SK-N-SH (cell line): Measurements from ENCODE around the gene CRYGD. TPM values are rescaled to one million over a fixed set of nuclear protein-coding genes. Genes with fewer than 3 reads are reported as not detected.
"Not testable (repeated sequence)": the region's sequence is repeated elsewhere in the genome, so short reads cannot be mapped to it uniquely, and the experiment has no call there.

ENCODE experiments used
- CTCF ChIA-PET: fragments of 300-600, 350-600 bp; formaldehyde crosslinking; extraction: SDS; loops from one replicate; lab custom pipeline; 2021; lab: Yijun Ruan, JAX
- POLR2A ChIA-PET: fragments of 350-600 bp; sonication (Branson Sonifier 250); formaldehyde crosslinking; extraction: SDS; loops from one replicate; lab custom pipeline; 2020; ENCODE audit warnings: antibody characterized with exemption, inconsistent platforms; lab: Yijun Ruan, JAX
- DNase-seq: peaks from one replicate; pipeline ENCODE4 v3.0.0; 2012
- H2AFZ ChIP-seq: fragments of 200-600 bp; sonication (generic); 2 replicates; pipeline ENCODE4 v1.8.1; 2016; ENCODE audit warnings: antibody characterized with exemption, mild to moderate bottlenecking, low read depth
- H3F3A ChIP-seq: fragments of 200-600 bp; sonication (generic); replicated peaks from 2 replicates; pipeline ENCODE3; 2016; ENCODE audit warnings: antibody characterized with exemption, mild to moderate bottlenecking; ENCODE audit not compliant: insufficient read depth
- H3K27ac ChIP-seq, 2 experiments: fragments of 200-500 bp in 1 of 2; fragments of 200-600 bp in 1 of 2; sonication (Bioruptor generic) in 1 of 2; sonication (generic), shearing (Covaris generic) in 1 of 2; 2 replicates each; pipeline versions ENCODE4 v1.5.1 to v1.6.1; 2014 to 2016; ENCODE audit warnings: low read depth in 2 of 2, inconsistent platforms in 1 of 2, low read length in 1 of 2, mild to moderate bottlenecking in 1 of 2, mixed read lengths in 1 of 2
- H3K27me3 ChIP-seq: fragments of 200-600 bp; sonication (generic), shearing (Covaris generic); 2 replicates; pipeline ENCODE4 v1.6.1; 2016; ENCODE audit warnings: mixed run types; ENCODE audit not compliant: insufficient read depth
- H3K36me3 ChIP-seq, 2 experiments: fragments of 200-500 bp in 1 of 2; fragments of 200-600 bp in 1 of 2; sonication (Bioruptor generic) in 1 of 2; sonication (generic) in 1 of 2; replicated peaks in 1 of 2; 2 replicates each; pipeline versions ENCODE3 to v1.5.1; 2014 to 2016; ENCODE audit warnings: low read length in 1 of 2, mild to moderate bottlenecking in 1 of 2; ENCODE audit not compliant: insufficient read depth in 2 of 2, control insufficient read depth in 1 of 2
- H3K4me1 ChIP-seq, 2 experiments: fragments of 200-500 bp in 1 of 2; fragments of 200-600 bp in 1 of 2; sonication (Bioruptor generic) in 1 of 2; sonication (generic), shearing (Covaris generic) in 1 of 2; 2 replicates each; pipeline versions ENCODE4 v1.5.1 to v1.6.1; 2014 to 2016; ENCODE audit warnings: low read depth in 1 of 2, low read length in 1 of 2, mixed run types in 1 of 2; ENCODE audit not compliant: insufficient read depth in 2 of 2, control insufficient read depth in 1 of 2
- H3K4me2 ChIP-seq: fragments of 200-600 bp; sonication (generic), shearing (Covaris generic); 2 replicates; pipeline ENCODE4 v1.6.1; 2017; ENCODE audit warnings: mixed run types
- H3K4me3 ChIP-seq, 2 experiments: fragments of 200-500 bp in 1 of 2; fragments of 200-600 bp in 1 of 2; sonication (Bioruptor generic) in 1 of 2; sonication (generic), shearing (Covaris generic) in 1 of 2; 2 replicates each; pipeline versions ENCODE4 v1.5.1 to v1.8.1; 2014 to 2016; ENCODE audit warnings: low read depth in 2 of 2, inconsistent platforms in 1 of 2, low read length in 1 of 2, mild to moderate bottlenecking in 1 of 2, mixed read lengths in 1 of 2, moderate library complexity in 1 of 2
- H3K79me2 ChIP-seq: fragments of 200-600 bp; sonication (generic); 2 replicates; pipeline ENCODE4 v1.8.1; 2017; ENCODE audit warnings: mild to moderate bottlenecking; ENCODE audit not compliant: insufficient read depth
- H3K9ac ChIP-seq: fragments of 200-600 bp; sonication (generic); 2 replicates; pipeline ENCODE4 v1.6.1; 2017; ENCODE audit warnings: mixed run types
- H3K9me2 ChIP-seq: fragments of 200-600 bp; sonication (generic); 2 replicates; pipeline ENCODE4 v1.6.1; 2017; ENCODE audit warnings: mixed run types
- H3K9me3 ChIP-seq: fragments of 200-600 bp; sonication (generic); 2 replicates; pipeline ENCODE4 v1.6.1; 2017; ENCODE audit warnings: mixed run types, mild to moderate bottlenecking, moderate library complexity
- H4K20me1 ChIP-seq: fragments of 200-600 bp; sonication (generic); 2 replicates; pipeline ENCODE4 v1.6.1; 2017; ENCODE audit warnings: mild to moderate bottlenecking, mixed run types; ENCODE audit not compliant: insufficient read depth
- EP300 ChIP-seq, 2 experiments: IDR thresholded peaks; 2 replicates each; pipeline versions ENCODE4 v1.4.0 to v1.6.1; 2012; ENCODE audit warnings: borderline replicate concordance in 1 of 2, low read depth in 1 of 2, low read length in 1 of 2
- EZH2phosphoT487 ChIP-seq: fragments of 200-600 bp; sonication (generic); IDR thresholded peaks from 2 replicates; pipeline ENCODE4 v1.6.1; 2017; ENCODE audit warnings: low read depth, mixed run types, mild to moderate bottlenecking, antibody characterized with exemption, moderate library complexity, borderline replicate concordance
- FOSL2 ChIP-seq: IDR thresholded peaks from 2 replicates; pipeline ENCODE4 v1.4.0; 2012; ENCODE audit warnings: low read depth, mild to moderate bottlenecking, moderate library complexity, borderline replicate concordance
- FOXJ3 ChIP-seq: sonication (generic); formaldehyde crosslinking; IDR thresholded peaks from 2 replicates; pipeline ENCODE4 v1.5.1; 2020; ENCODE audit warnings: mild to moderate bottlenecking, missing genetic modification reagents
- FOXM1 ChIP-seq: IDR thresholded peaks from 2 replicates; pipeline ENCODE4 v1.4.0; 2012; ENCODE audit warnings: low read depth, mild to moderate bottlenecking
- GABPA ChIP-seq: IDR thresholded peaks from 2 replicates; pipeline ENCODE4 v1.4.0; 2012; ENCODE audit warnings: low read depth, mild to moderate bottlenecking
- GATA2 ChIP-seq: sonication (generic); formaldehyde crosslinking; IDR thresholded peaks from 2 replicates; pipeline ENCODE4 v1.5.0; 2020; ENCODE audit warnings: mild to moderate bottlenecking, missing genetic modification reagents
- JUND ChIP-seq: IDR thresholded peaks from 2 replicates; pipeline ENCODE4 v1.4.0; 2012
- NFIC ChIP-seq: IDR thresholded peaks from 2 replicates; pipeline ENCODE4 v1.4.0; 2012; ENCODE audit warnings: borderline replicate concordance
- RCOR1 ChIP-seq: fragments of 150-350 bp; IDR thresholded peaks from 2 replicates; pipeline ENCODE4 v1.6.1; 2017; ENCODE audit warnings: antibody characterized with exemption, low read length
- REST ChIP-seq: IDR thresholded peaks from 2 replicates; pipeline ENCODE4 v1.6.1; 2012; ENCODE audit warnings: mild to moderate bottlenecking, low read depth, low read length, moderate library complexity
- SMC3 ChIP-seq: IDR thresholded peaks from 2 replicates; pipeline ENCODE4 v1.6.1; 2012; ENCODE audit warnings: low read depth, low read length, improper control_type of control experiment
- TEAD4 ChIP-seq: IDR thresholded peaks from 2 replicates; pipeline ENCODE4 v1.4.0; 2012; ENCODE audit warnings: mild to moderate bottlenecking, borderline replicate concordance; ENCODE audit not compliant: insufficient read depth
- YY1 ChIP-seq: IDR thresholded peaks from 2 replicates; pipeline ENCODE4 v1.4.0; 2012; ENCODE audit warnings: low read depth, mild to moderate bottlenecking
- WGBS: methylation state at CpG from one replicate; pipeline ENCODE4 v1.1.6; 2017; ENCODE audit warnings: low lambda C conversion rate; 5-methylcytosine and 5-hydroxymethylcytosine counted together
- polyA plus RNA-seq, 3 experiments: library from polyadenylated mRNA; depleted of rRNA; stranded (reverse); fragments of >200 nt; gene quantifications; 2 replicates each; pipeline ENCODE4 v1.2.3, GENCODE V29; 2012
- TF ChIP-seq, protein P1 (sequence below): fragments of 200-600 bp; sonication (generic); IDR thresholded peaks from 2 replicates; pipeline ENCODE4 v1.6.1; 2017; ENCODE audit warnings: antibody characterized with exemption, mild to moderate bottlenecking, moderate library complexity

Gene CRYGD
- polyA plus RNA-seq (2012; rRNA removed) = not detected in 2 replicates
- not detected in 2 replicates for polyA plus RNA-seq (2012; cell fraction: cytosol; rRNA removed)
- polyA plus RNA-seq (2012; cell fraction: nucleus; rRNA removed) = not detected in 2 replicates

GRCh38 chr2:208124013-208124715 is at the start of gene CRYGD:
TSS of gene CRYGD (minus strand) at chr2:208124524. CDS start at chr2:208124473, 51 bp downstream.
- H3K4me2 ChIP-seq, POLR2A ChIA-PET, H3K9me3 ChIP-seq, H3K79me2 ChIP-seq, H4K20me1 ChIP-seq, H3K27me3 ChIP-seq, H2AFZ ChIP-seq, H3F3A ChIP-seq, H3K4me1 ChIP-seq, H3K4me3 ChIP-seq, H3K9ac ChIP-seq, H3K27ac ChIP-seq, H3K36me3 ChIP-seq, H3K9me2 ChIP-seq: not testable (repeated sequence)
- DNase-seq = peak; percentile 49
- CTCF ChIA-PET = interaction anchor here (0.9 kb wide), 1 partner anchor 26 kb away, joined by 3 read pairs; no protein-coding TSS in a partner anchor
- 92% methylated on average over 35 of the region's 46 CpGs for WGBS

DNA sequence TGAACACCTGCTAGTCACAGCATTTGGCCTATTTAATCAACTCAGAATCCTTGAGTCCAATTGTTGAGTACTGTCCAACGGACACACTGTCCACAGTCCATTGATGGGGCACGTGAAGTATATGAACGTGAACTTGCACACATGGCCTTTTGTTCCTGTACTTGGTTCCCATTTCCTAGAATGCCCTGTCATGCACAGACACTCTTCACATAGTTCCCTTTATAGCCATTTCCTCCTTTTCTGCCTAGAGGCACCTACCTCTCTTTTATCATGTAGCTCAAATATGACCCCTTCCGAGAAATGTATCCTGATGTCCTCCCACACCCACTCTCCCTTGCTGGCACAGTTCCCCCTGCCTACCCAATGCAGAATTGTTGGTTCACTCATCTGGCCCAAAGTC is 47.8 kb upstream of the CRYGD start:
- POLR2A ChIA-PET = no interaction called here
- Histone ChIP-seq H3K4me2 (no peak overlapping the region), H3K9me3 (no peaks in the 10 kb centered on the region), H3K27ac (no peak overlapping the region), H3K9ac (no peak overlapping the region), H2AFZ (no peak overlapping the region), H3K36me3 (no peaks in the 10 kb centered on the region), H3K9me2 (no peaks in the 10 kb centered on the region), H3K79me2 (no peaks in the 10 kb centered on the region), H3K27me3 (no peaks in the 10 kb centered on the region), H3K4me1 (no peaks in the 10 kb centered on the region; a peak in 2 of 4 replicates), H3K4me3 (no peak overlapping the region), H4K20me1 (no peaks in the 10 kb centered on the region)
- no peak for DNase-seq
- WGBS = 85% methylated on average over 4 of the region's 4 CpGs
- CTCF ChIA-PET = interaction anchor here (1.0 kb wide), 1 partner anchor 70 kb away, joined by 5 read pairs; no protein-coding TSS in a partner anchor
- TF ChIP-seq YY1 = no peak
- no peak for TF ChIP-seq FOXM1
- no peak for TF ChIP-seq NFIC
- no peak for TF ChIP-seq FOSL2
- no peak for TF ChIP-seq GABPA
- TF ChIP-seq, all 33 proteins: peak for 0
- H3F3A ChIP-seq = peaks cover 6% of the 10 kb centered on the region

DNA sequence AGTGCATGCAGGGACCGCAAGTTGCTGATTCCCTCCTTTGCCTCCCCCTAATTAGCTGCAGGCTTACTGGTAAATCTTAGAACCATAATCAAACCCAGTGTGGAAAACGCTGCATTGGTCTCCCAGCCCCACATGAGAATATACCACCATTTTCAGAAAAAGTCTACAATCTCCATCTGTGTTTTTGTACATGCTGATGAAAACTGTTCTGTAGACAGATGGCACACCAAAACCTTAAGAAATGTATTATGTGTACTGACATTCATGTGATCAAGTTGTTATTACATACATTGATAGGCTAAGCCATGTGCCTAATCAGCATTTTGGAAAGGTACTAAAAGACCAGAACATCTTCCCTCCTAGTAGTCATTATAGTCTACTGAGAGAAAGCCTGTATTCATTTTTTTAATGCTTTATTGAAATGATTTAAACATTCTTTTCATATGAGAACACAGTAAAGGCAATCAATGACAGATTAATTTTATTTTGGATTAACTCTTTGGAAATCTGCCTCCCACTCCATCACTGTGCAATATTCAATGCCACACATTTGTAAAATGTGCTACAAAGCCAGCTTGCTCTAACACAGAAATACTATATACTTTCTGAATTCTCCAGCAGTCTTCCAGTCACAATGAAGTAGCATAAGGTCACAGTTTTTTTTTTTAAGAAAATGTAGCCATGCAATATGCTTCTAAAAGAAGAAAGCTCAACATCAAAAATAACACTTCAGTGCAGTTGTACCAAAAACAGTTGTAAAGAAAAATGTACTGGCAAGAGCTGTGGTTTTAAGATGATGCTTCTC is 40.8 kb upstream of the CRYGD start:
- Histone ChIP-seq H3K27me3 (no peaks in the 10 kb centered on the region), H2AFZ (no peak overlapping the region), H3K36me3 (no peaks in the 10 kb centered on the region), H3F3A (no peaks in the 10 kb centered on the region), H3K27ac (no peak overlapping the region), H3K79me2 (no peaks in the 10 kb centered on the region), H3K4me1 (no peaks in the 10 kb centered on the region), H3K4me3 (no peak overlapping the region), H3K9ac (no peak overlapping the region), H3K4me2 (no peak overlapping the region), H3K9me3 (no peaks in the 10 kb centered on the region), H4K20me1 (no peaks in the 10 kb centered on the region), H3K9me2 (no peaks in the 10 kb centered on the region)
- 82% methylated on average over 2 of the region's 2 CpGs for WGBS
- CTCF ChIA-PET = interaction anchor here (0.8 to 4.4 kb wide), 2 partner anchors 10 to 72 kb away, joined by 3 to 28 read pairs; no protein-coding TSS in a partner anchor
- DNase-seq = no peak
- POLR2A ChIA-PET = no interaction called here
- TF ChIP-seq GATA2 (CRISPR knock-in tag) = no peak
- no peak for TF ChIP-seq SMC3
- TF ChIP-seq, protein P1, sequence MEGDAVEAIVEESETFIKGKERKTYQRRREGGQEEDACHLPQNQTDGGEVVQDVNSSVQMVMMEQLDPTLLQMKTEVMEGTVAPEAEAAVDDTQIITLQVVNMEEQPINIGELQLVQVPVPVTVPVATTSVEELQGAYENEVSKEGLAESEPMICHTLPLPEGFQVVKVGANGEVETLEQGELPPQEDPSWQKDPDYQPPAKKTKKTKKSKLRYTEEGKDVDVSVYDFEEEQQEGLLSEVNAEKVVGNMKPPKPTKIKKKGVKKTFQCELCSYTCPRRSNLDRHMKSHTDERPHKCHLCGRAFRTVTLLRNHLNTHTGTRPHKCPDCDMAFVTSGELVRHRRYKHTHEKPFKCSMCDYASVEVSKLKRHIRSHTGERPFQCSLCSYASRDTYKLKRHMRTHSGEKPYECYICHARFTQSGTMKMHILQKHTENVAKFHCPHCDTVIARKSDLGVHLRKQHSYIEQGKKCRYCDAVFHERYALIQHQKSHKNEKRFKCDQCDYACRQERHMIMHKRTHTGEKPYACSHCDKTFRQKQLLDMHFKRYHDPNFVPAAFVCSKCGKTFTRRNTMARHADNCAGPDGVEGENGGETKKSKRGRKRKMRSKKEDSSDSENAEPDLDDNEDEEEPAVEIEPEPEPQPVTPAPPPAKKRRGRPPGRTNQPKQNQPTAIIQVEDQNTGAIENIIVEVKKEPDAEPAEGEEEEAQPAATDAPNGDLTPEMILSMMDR = no peak
- TF ChIP-seq JUND = no peak
- no peak for TF ChIP-seq EP300 (IDR thresholded peaks at IDR 0.05; ENCODE audit: borderline replicate concordance in 1 of 2, low read depth in 1 of 2, low read length in 1 of 2)
- no peak for TF ChIP-seq EZH2phosphoT487
- TF ChIP-seq REST = no peak
- no peak for TF ChIP-seq TEAD4
- no peak for TF ChIP-seq FOXJ3 (CRISPR knock-in tag)
- TF ChIP-seq RCOR1 = no peak
